Mammary epithelial cell (primary cell): Measurements from ENCODE around the gene AMN1.

Experiments
- CTCF ChIP-seq, 2 donors: IDR thresholded peaks in 1 of 2; conservative IDR thresholded peaks in 1 of 2; 2 replicates each; pipeline ENCODE4 v1.5.1; 2011 to 2012; ENCODE audit warnings: inconsistent platforms in 2 of 2, low read length in 2 of 2, mild to moderate bottlenecking in 2 of 2, control low read depth in 1 of 2, low read depth in 1 of 2; ENCODE audit not compliant: insufficient read depth in 1 of 2; ENCODE audit errors: extremely low read depth in 1 of 2
- EZH2 ChIP-seq: IDR thresholded peaks from 2 replicates; pipeline ENCODE4 v1.6.1; 2012; ENCODE audit warnings: low read length, inconsistent platforms, borderline replicate concordance

DNA sequence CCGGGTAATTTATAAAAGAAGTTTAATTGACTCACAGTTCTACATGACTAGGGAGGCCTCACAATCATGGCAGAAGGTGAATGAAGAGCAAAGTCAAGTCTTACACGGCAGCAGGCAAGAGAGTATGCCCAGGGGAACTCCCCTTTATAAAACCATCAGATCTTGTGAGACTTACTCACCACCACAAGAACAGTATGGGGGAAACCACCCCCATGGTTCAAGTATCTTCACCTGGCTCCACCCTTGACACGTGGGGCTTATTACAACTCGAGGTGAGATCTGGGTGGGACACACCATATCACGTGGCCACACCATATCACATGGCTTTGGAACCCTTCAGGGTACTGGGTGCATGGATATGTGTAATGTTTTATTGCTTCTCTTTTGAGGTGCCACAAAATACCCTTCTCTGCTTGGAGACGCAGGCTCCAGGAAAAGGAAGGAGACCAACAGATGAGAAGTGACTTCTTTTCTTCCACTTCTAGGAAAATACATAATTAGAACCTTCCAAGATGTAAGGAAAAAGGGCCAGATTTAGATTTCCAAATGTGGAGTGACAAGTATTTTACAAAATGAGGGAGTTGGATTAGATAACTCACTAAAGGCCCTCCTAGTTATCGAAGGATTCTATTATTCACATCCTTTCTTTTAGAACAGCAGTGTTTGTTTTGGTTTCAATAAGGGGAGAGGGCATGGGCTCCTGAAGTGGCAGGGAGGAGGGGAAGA, 102.4 kb downstream of the AMN1 start:
- no peak for TF ChIP-seq CTCF (conservative IDR thresholded peaks at IDR 0.05 in 1 of 2, IDR thresholded peaks at IDR 0.05 in 1 of 2; ENCODE audit: extremely low read depth in 1 of 2, insufficient read depth in 1 of 2, low read depth in 1 of 2, low read length in 2 of 2)
- TF ChIP-seq EZH2 = no peak
